ENCODE measurements around the gene CACNA1C.

DNA sequence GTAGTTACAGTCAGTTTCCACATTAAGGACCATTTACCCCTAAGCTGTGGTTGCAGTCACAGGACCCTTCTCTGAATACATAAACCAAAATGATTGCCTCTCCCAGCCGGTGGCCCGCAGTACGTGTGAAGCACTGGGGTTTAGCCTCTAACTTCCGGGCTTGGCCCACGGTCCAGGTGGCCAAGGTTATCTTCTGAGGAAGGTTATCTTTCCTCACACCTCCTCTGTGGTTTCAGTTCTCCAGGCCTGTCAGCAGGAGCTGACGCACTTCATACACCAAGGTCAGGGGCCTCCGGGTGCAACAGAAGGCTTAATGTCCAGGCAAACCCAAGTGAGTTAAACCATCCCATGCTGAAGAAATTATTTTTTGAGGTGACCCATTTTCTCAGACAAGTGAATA lies 451.0 kb downstream of the CACNA1C start:
- TF ChIP-seq POLR2A (IDR thresholded peaks at IDR 0.05) (no peak), POLR2AphosphoS5 (IDR thresholded peaks at IDR 0.05) (no peak), EP300 (IDR thresholded peaks at IDR 0.05) (no peak)
- TF ChIP-seq, protein P1, sequence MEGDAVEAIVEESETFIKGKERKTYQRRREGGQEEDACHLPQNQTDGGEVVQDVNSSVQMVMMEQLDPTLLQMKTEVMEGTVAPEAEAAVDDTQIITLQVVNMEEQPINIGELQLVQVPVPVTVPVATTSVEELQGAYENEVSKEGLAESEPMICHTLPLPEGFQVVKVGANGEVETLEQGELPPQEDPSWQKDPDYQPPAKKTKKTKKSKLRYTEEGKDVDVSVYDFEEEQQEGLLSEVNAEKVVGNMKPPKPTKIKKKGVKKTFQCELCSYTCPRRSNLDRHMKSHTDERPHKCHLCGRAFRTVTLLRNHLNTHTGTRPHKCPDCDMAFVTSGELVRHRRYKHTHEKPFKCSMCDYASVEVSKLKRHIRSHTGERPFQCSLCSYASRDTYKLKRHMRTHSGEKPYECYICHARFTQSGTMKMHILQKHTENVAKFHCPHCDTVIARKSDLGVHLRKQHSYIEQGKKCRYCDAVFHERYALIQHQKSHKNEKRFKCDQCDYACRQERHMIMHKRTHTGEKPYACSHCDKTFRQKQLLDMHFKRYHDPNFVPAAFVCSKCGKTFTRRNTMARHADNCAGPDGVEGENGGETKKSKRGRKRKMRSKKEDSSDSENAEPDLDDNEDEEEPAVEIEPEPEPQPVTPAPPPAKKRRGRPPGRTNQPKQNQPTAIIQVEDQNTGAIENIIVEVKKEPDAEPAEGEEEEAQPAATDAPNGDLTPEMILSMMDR (IDR thresholded peaks at IDR 0.05), result no peak

Data from upper lobe of left lung (tissue), 4 donors.